ENCODE data around the gene OR51V1.

GRCh38 chr11:5178046-5178837 lies 22.2 kb downstream of the OR51V1 start:
- no peak for TF ChIP-seq EZH2phosphoT487 (IDR thresholded peaks at IDR 0.05)
- no peak for TF ChIP-seq CTCF (IDR thresholded peaks at IDR 0.05)
